Colonic mucosa (tissue), 4 donors: ENCODE results near the gene BMP8B. TPM values are rescaled to one million over a fixed set of nuclear protein-coding genes. Genes with fewer than 3 reads are reported as not detected.
A peak's percentile ranks its signal among the peaks of the same experiment; 100 is the strongest.
"Not testable (repeated sequence)": the region's sequence is repeated elsewhere in the genome, so short reads cannot be mapped to it uniquely, and the experiment has no call there.

ENCODE experiments used
- DNase-seq: peaks from one replicate; pipeline ENCODE4 v3.0.0-alpha.2; 2020
- H3K27ac ChIP-seq: fragments of 200-600 bp; one replicate; pipeline ENCODE4 v1.8.0; 2021
- H3K27me3 ChIP-seq: fragments of 200-600 bp; one replicate; pipeline ENCODE4 v1.8.0; 2021
- H3K36me3 ChIP-seq: fragments of 200-600 bp; one replicate; pipeline ENCODE4 v1.8.0; 2021
- H3K4me1 ChIP-seq: fragments of 200-600 bp; one replicate; pipeline ENCODE4 v1.8.0; 2021; ENCODE audit warnings: mild to moderate bottlenecking
- H3K4me3 ChIP-seq: fragments of 200-600 bp; one replicate; pipeline ENCODE4 v1.8.0; 2021
- H3K9ac ChIP-seq, 2 donors: one replicate each; pipeline ENCODE4 v1.7.0; 2013; ENCODE audit warnings: control low read depth in 2 of 2, low read depth in 2 of 2, low read length in 2 of 2
- H3K9me3 ChIP-seq: fragments of 200-600 bp; one replicate; pipeline ENCODE4 v1.8.0; 2021
- intact Hi-C: fragments of 100-400 bp; cut with DNase I; formaldehyde crosslinking; loops from one replicate; pipeline ENCODE4 v1.14.1; 2022
- total RNA-seq, 2 donors: library from RNA; stranded (reverse); fragmentation: NEBNext Ultra II Directional in 1 of 2; extraction: Animal tissue kit (Norgen Biotek cat#: 25700) in 1 of 2; gene quantifications; one replicate each; pipeline ENCODE4 v1.2.1, GENCODE V29; 2021
- TF ChIP-seq, protein P1 (sequence below): fragments of 200-600 bp; IDR thresholded peaks from one replicate; pipeline ENCODE4 v1.8.0; 2022; ENCODE audit warnings: antibody characterized with exemption, mild to moderate bottlenecking
- donor health status: healthy.
- donor health status: DM: no; HTN: no; CAD: no.
- donor health status: DM: no; HTN: no; CAD: no.

BMP8B gene
- total RNA-seq, 2 donors from 2014 or later, result 4.9 TPM

GRCh38 chr1:39817091-39817932, 28.6 kb upstream of the BMP8B start:
- TF ChIP-seq, protein P1, sequence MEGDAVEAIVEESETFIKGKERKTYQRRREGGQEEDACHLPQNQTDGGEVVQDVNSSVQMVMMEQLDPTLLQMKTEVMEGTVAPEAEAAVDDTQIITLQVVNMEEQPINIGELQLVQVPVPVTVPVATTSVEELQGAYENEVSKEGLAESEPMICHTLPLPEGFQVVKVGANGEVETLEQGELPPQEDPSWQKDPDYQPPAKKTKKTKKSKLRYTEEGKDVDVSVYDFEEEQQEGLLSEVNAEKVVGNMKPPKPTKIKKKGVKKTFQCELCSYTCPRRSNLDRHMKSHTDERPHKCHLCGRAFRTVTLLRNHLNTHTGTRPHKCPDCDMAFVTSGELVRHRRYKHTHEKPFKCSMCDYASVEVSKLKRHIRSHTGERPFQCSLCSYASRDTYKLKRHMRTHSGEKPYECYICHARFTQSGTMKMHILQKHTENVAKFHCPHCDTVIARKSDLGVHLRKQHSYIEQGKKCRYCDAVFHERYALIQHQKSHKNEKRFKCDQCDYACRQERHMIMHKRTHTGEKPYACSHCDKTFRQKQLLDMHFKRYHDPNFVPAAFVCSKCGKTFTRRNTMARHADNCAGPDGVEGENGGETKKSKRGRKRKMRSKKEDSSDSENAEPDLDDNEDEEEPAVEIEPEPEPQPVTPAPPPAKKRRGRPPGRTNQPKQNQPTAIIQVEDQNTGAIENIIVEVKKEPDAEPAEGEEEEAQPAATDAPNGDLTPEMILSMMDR, result peak; percentile 47

DNA sequence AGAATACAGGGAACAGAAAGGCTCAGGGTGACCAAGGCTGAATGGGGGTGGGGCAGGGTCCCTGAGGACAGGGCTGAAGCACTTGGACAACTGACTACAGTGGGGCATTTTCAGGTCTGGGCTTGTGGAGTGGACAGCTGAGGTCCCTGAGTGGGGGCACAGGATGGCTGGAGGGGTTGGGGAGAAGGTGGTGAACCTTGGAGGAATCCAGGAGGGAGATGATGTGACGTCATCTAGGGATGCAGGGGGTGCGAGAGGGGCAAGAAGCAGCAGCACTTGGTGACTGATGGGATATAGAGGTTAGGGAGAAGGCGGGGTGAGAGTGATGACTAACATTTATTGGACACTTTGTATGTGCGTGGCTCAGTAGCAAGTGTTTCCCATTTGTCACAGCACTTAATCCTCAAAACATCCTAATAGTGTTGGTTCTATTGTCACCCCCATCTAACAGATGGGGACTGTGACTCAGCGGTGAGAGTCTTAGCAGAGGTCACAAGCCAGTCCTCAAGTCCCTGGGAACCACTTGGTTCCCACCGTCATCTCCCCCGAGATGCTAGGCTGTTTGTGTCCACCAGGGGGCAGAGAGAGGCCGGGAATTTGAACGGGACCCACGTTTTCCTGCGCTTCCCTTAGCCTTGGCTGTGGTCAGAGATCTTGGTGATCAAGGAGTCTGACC, 27.9 kb upstream of the BMP8B start:
- H3K9ac ChIP-seq, result peak overlapping the region in 1 of 2 donors; percentile 46
- DNase-seq, result peak; percentile 82
- TF ChIP-seq, protein P1, result peak; percentile 69
- no peaks in the 10 kb centered on the region for H3K27me3 ChIP-seq
- no peak overlapping the region for H3K27ac ChIP-seq
- H3K4me1 ChIP-seq, result peaks cover 12% of the 10 kb centered on the region
- H3K36me3 ChIP-seq, result no peaks in the 10 kb centered on the region
- H3K4me3 ChIP-seq, result no peak overlapping the region
- no peaks in the 10 kb centered on the region for H3K9me3 ChIP-seq
- intact Hi-C loops, result loop anchor here (1.0 to 2.0 kb wide), 2 partner anchors 86 to 156 kb away; no protein-coding TSS in a partner anchor

More at GRCh38 chr1:39817091-39817932, 28.6 kb upstream of the BMP8B start:
- DNase-seq, result peak; percentile 92
- H3K27me3 ChIP-seq, H3K36me3 ChIP-seq, H3K4me3 ChIP-seq, H3K9me3 ChIP-seq: not testable (repeated sequence)
- peaks cover 12% of the 10 kb centered on the region for H3K4me1 ChIP-seq
- peak overlapping the region in 1 of 2 donors; percentile 73 for H3K9ac ChIP-seq
- peak overlapping the region; percentile 84 for H3K27ac ChIP-seq
- intact Hi-C loops, result loop anchor here (2.0 kb wide), 1 partner anchor 155 kb away; no protein-coding TSS in a partner anchor

DNA sequence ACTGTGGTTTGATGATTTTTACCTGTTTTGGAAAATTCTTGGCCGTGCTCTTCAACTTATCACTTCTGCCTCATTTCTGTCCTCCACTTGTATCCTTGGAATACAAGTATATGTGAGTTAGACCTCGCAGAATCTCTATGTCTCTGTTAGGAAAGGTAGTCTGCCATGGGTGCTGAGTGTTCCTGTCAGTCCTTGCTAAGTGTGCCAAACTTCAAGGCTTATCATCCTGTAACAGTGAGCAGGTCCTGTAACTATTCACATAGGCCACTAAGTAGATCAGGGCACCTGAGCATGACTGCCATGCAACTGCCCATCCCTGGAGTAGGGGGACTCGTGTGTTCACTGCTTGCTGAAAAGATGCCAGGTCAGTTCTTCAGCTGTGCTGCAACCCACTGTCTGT, 24.2 kb upstream of the BMP8B start:
- H3K4me3 ChIP-seq, result no peak overlapping the region
- TF ChIP-seq, protein P1, result no peak
- no peak overlapping the region for H3K27ac ChIP-seq
- no peaks in the 10 kb centered on the region for H3K27me3 ChIP-seq
- intact Hi-C loops, result no loop called here
- DNase-seq, result no peak
- H3K4me1 ChIP-seq, result peaks cover 4% of the 10 kb centered on the region
- H3K9me3 ChIP-seq, result no peaks in the 10 kb centered on the region
- H3K36me3 ChIP-seq, result no peaks in the 10 kb centered on the region
- no peak overlapping the region for H3K9ac ChIP-seq

DNA sequence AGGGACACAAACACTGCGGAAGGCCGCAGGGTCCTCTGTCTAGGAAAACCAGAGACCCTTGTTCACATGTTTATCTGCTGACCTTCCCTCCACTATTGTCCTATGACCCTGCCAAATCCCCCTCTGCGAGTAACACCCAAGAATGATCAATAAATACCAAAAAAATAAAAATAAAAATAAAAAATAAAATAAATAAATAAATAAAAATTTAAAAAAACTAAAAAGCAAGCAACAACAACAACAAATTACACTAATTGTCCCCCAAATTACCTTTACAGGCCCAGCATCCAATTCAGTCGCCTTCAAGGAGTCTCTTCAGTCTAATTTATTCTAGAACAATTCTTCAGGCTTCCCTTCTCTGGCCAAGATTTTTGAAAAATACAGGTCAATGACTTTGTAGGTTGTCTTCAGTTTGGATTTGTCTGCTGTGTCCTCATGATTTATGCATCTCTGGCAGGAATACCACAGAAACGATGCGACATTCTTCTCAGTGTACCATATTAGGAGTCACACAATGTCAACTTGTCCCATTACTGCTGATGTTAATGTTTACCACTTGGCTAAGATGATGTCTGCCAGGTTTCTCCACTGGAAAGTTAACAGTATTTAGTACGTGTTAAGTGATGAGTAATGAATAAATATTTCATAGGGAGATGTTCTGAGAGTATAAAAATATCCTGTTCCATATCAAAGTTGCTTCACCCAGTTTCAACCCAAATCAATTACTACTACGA, 20.3 kb upstream of the BMP8B start:
- H3K36me3 ChIP-seq, result no peaks in the 10 kb centered on the region
- no peaks in the 10 kb centered on the region for H3K4me1 ChIP-seq
- intact Hi-C loops, result no loop called here

DNA sequence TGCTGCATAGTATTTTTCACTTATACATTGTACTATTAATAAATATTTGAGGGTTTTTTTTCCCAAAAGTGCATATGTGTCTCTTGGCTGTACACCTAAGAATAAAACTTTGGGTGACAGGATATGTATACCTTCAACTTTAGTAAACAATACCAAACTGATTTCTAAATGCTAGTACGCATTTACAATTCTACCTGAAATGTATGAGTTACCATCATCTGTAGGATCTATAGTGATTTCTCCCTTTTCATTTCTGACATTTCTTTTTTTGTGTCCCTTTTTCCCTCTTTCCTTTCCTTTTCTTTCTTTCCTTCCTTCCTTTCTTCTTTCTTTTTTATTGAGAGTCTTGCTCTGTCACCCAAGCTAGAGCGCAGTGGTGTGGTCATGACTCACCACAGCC, 16.7 kb upstream of the BMP8B start:
- Histone ChIP-seq H3K9ac (no peak overlapping the region), H3K27me3 (no peaks in the 10 kb centered on the region), H3K36me3 (no peaks in the 10 kb centered on the region), H3K4me1 (no peaks in the 10 kb centered on the region), H3K27ac (no peak overlapping the region), H3K9me3 (no peaks in the 10 kb centered on the region), H3K4me3 (no peak overlapping the region)
- TF ChIP-seq, protein P1, result no peak
- intact Hi-C loops, result no loop called here
- DNase-seq, result no peak

More for the DNA sequence above, 20.3 kb upstream of the BMP8B start:
- Histone ChIP-seq H3K9ac (no peak overlapping the region), H3K27me3 (no peaks in the 10 kb centered on the region), H3K9me3 (no peaks in the 10 kb centered on the region), H3K4me3 (no peak overlapping the region), H3K27ac (no peak overlapping the region)
- no peak for DNase-seq
- TF ChIP-seq, protein P1, result no peak
